Activated CD8-positive, alpha-beta memory T cell treated with anti-CD3 and anti-CD28 coated beads, Interleukin-2, amount 50 U/mL, for 4 hours (primary cell): ENCODE results near the gene MAPK4.

ENCODE experiments used
- DNase-seq: peaks from one replicate; pipeline ENCODE4 v3.0.0-alpha.2; 2020

MAPK4 gene

GRCh38 chr18:50722311-50722710 is 162.4 kb downstream of the MAPK4 start:
- DNase-seq: no peak

DNA sequence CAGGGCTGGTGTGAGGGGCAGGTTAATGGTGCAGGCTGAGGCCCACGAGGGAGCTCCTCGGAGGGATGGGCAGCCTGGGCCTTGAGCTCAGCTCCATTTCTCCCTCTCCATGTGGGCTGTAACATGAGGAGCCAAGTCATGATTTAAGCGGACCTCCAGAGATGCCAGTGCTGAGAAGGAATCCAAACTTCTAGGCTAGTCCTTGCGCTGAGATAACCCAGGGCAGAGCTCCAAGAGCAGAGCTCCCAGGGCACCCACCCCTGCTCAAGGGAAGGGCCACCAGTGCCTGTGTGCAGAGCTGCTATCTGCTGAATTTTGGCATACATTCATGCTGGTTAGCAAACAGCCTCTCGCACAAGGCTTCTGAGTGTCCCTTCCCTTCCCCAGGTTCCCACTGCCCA is 164.9 kb downstream of the MAPK4 start:
- no peak for DNase-seq

DNA sequence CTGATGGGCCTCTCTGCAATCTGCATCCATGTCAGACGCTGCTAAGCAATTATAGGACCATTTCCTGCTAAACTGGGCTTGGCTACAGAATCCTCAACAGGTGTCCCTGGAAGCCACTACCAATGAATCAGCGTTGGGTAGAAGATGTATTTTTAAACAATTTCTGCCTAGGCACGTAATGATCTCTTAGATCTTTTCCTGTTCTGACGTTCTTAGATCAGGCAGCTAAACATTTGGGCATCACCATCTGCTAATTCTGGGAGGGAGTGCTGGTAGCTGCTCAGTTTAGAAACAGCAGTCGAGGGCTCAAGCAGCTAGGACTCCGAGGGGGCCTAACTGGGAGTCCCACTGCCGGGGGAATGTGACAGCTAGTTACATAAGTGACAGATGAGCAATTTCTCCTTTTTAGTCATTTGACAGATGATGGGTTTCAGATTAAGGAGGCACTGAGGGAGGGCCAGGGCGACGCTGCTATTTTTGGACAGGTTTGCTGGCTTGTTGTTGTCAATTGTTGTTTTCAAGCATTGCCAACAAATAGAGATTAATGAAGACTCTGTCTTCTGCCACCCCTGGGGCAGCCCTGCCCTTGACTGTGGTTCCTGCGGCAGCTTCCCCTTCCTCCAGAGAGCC is 167.2 kb downstream of the MAPK4 start:
- no peak for DNase-seq

DNA sequence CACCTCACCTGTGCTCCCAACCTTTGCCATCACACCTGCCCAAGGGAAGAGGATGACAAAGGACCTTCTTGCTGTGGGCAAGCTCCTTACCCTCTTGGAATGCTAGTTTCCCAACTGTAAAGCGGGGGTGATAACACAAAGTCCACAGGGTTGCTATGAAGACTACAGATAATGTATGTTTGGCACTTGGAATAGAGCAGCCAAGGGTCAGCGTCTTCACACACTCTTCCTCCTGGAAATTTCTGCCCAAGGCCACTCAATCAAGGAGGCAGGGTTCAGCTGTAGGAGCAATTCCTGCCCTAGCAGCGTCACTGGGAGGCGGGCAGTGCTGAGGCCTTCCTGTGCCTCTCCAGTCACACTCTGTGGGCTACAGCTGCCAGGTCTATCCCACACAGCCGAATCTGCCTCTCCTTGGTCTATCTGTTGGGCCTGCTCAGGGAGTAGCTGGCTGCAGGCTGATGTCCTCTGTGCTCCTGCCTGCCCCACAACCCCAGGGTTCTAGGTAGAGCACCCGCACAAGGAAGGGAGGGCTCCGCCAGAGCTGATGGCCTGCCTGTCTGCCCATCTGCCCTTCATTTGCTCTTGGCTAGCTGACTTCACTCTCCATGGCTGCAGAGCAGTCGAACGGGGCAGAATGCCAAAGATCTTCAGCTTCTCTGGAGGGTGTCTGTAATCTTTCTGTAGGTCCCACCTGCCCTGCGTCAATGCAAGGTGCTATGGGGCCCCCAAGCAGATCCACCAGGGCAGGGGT is 168.0 kb downstream of the MAPK4 start:
- no peak for DNase-seq

GRCh38 chr18:50729376-50729775 is 169.5 kb downstream of the MAPK4 start:
- no peak for DNase-seq

GRCh38 chr18:50729986-50730385 is 170.1 kb downstream of the MAPK4 start:
- no peak for DNase-seq

- DNase-seq: no peak
Measured at GRCh38 chr18:50734342-50734741, 174.5 kb downstream of the MAPK4 start.

DNA sequence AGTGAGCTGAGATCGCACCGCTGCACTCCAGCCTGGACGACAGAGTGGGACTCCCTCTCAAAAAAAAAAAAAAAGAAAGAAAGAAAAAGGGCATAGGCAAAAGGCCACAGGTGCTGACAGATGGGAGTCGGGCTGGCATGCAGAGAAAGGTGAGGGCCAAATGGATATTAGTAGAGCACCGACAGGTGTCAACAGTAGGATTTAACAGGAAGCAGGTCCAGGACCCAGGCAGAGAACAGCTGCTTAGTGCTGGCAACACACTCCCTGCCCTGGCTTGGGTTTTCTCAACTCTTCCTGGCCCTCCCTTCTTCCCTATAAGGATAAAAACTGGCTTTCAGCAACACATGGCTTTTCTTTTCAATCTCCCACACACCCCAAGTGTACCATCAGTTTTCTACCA is 175.0 kb downstream of the MAPK4 start:
- DNase-seq: no peak

DNA sequence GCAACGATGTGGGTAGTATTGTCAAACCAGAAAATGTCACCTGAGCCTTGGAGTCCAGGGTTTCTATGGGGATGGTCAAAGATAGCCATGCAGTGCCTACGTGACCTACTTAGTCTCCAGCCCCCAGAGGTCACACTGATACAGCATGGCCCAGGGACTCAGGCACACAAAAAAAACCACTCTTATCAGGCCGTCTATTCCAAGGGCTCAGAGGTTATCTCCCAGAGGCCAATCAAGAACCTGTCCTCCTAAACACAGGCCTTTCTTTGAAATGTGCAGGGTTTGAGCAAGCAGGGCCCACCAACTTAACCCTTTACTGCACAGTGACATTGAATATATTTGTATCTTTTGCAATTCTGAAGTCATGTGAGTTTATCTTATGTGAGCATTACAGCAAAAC is 177.2 kb downstream of the MAPK4 start:
- no peak for DNase-seq

DNA sequence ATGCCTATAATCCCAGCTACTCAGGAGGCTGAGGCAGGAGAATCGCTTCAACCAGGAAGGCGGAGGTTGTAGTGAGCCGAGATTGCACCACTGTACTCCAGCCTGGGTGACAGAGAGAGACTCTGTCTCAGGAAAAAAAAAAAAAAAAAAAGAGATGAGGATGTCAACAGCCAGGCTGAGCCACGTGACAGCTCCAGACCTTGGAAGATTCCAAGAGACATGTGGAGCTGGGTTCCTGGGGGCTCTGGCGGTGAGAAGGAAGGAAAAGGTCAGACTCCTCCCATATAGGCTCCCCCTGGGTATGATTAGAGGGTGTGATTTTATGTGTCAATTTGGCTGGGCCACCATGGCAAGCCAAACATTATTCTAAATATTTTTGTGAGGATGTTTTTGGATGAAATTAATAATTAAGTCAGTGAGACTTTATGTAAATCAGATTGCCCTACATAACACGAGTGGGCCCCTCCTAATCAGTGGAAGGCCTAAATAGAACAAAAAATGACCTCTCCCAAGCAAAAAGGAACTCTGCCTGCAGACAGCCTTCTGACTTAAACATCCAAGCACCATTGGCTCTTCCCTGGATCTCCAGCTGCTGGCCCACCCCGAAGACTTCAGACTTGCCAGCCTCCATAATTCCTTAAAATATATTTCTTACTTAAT is 178.3 kb downstream of the MAPK4 start:
- no peak for DNase-seq

GRCh38 chr18:50742952-50743351 is 183.1 kb downstream of the MAPK4 start:
- no peak for DNase-seq

GRCh38 chr18:50744253-50744652 is 184.4 kb downstream of the MAPK4 start:
- no peak for DNase-seq

GRCh38 chr18:50745945-50746344 is 186.1 kb downstream of the MAPK4 start:
- DNase-seq: no peak

DNA sequence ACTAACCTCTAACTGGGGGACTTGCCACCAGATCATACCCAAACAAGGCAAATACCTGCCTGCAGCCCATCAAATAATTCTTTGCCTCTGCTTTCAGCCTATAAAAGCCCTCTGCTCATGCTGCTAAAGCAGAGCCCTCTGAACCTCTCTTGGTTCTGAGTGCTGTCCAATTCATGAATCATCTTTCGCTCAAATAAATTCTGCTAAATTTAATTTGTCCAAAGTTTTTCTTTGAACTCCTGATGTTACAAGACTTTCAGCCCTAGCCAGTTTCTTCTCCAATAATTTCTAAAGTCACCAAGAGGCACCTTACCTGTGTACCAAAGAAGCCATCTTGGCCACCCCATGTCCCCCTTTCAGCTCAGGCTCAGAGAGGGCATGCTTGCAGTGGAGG is 188.0 kb downstream of the MAPK4 start:
- DNase-seq: no peak

- DNase-seq: no peak
Measured at GRCh38 chr18:50748243-50749229, 188.6 kb downstream of the MAPK4 start.

GRCh38 chr18:50749421-50749820 is 189.5 kb downstream of the MAPK4 start:
- no peak for DNase-seq

- no peak for DNase-seq
Measured at GRCh38 chr18:50749945-50750344, 190.1 kb downstream of the MAPK4 start.

GRCh38 chr18:50750546-50750945 is 190.7 kb downstream of the MAPK4 start:
- DNase-seq: no peak

DNA sequence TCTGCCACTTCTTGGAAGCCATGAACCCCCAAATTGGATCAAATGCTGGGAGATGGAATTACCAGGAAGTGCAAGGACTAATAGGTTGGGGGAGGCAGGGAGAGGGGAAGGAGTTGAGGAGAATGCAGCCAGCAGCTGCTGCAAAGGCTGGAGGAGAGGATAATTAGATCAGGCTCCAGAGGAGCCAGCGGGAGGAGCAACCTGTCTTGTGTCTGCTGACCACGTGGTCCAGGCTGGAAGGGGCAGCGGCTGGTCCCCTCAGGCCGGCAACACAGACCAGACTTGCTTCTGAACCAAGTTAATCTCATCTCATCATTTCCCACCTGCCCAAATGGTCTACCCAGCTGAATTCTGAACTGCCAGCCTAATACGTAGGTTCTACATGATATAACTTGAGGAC is 191.6 kb downstream of the MAPK4 start:
- no peak for DNase-seq

GRCh38 chr18:50751947-50752346 is 192.1 kb downstream of the MAPK4 start:
- DNase-seq: no peak

DNA sequence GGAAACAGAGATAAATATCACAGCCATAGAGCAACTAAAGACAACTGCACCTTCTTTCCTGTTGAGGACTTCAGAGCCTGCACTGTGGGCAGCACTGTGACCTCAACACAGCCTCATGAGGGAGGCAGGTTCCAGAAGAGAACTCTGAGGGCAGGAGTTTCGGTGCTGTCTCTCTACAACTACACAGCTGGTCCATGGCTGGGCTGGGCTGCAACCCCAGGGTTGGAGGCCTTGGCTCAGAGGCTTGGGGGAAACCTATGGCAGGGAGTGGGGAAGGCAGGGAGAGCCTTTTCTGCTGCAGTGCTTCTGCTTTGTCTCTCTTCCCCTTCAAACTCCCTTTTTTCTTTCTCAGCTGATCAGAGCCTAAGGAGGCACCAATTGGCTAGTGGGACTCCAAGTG is 193.4 kb downstream of the MAPK4 start:
- DNase-seq: no peak

GRCh38 chr18:50754297-50754696 is 194.4 kb downstream of the MAPK4 start:
- DNase-seq: no peak

- no peak for DNase-seq
Measured at GRCh38 chr18:50757358-50757757, 197.5 kb downstream of the MAPK4 start.
